GM18505 (cell line): ENCODE results near the gene STX11.

Source experiments
- ATAC-seq: cut with Tn5 transposase; IDR thresholded peaks from one replicate; pipeline ENCODE4 v1.9.1; 2021; ENCODE audit not compliant: unreplicated experiment
- POLR2A ChIP-seq: IDR thresholded peaks from 4 replicates; pipeline ENCODE4 v1.6.1; 2011; ENCODE audit warnings: borderline replicate concordance; ENCODE audit not compliant: insufficient read depth, insufficient read length; ENCODE audit errors: extremely low read depth

STX11 gene

GRCh38 chr6:144193181-144193580 is 42.9 kb downstream of the STX11 start:
- no peak for TF ChIP-seq POLR2A
- no peak for ATAC-seq

GRCh38 chr6:144194293-144194810 is 44.0 kb downstream of the STX11 start:
- TF ChIP-seq POLR2A: no peak
- no peak for ATAC-seq

GRCh38 chr6:144195671-144196270 is 45.5 kb downstream of the STX11 start:
- no peak for ATAC-seq
- no peak for TF ChIP-seq POLR2A

GRCh38 chr6:144197919-144198318 is 47.6 kb downstream of the STX11 start:
- ATAC-seq: no peak
- no peak for TF ChIP-seq POLR2A

GRCh38 chr6:144202879-144203468 is 52.7 kb downstream of the STX11 start:
- TF ChIP-seq POLR2A: no peak
- no peak for ATAC-seq

GRCh38 chr6:144211160-144211559 is 60.8 kb downstream of the STX11 start:
- no peak for TF ChIP-seq POLR2A
- ATAC-seq: no peak

GRCh38 chr6:144213315-144213714 is 63.0 kb downstream of the STX11 start:
- no peak for ATAC-seq
- no peak for TF ChIP-seq POLR2A

- no peak for ATAC-seq
- no peak for TF ChIP-seq POLR2A
Measured at GRCh38 chr6:144214029-144214428, 63.7 kb downstream of the STX11 start.

- no peak for ATAC-seq
- TF ChIP-seq POLR2A: no peak
Measured at GRCh38 chr6:144214622-144215401, 64.5 kb downstream of the STX11 start.

- TF ChIP-seq POLR2A: no peak
- no peak for ATAC-seq
Measured at GRCh38 chr6:144215402-144215931, 65.2 kb downstream of the STX11 start.

GRCh38 chr6:144215932-144216667 is 65.8 kb downstream of the STX11 start:
- ATAC-seq: peak; percentile 92
- TF ChIP-seq POLR2A: peak; percentile 29

- TF ChIP-seq POLR2A: no peak
- ATAC-seq: peak; percentile 45
Measured at GRCh38 chr6:144216668-144217218, 66.4 kb downstream of the STX11 start.

- TF ChIP-seq POLR2A: no peak
- ATAC-seq: no peak
Measured at GRCh38 chr6:144217264-144217663, 66.9 kb downstream of the STX11 start.
